Sigmoid colon (tissue), 4 donors: ENCODE measurements around the gene VPS26C.

Experiments used
- EP300 ChIP-seq, 4 donors: sonication (generic); formaldehyde crosslinking; IDR thresholded peaks; one replicate each; pipeline ENCODE4 v1.6.1; 2017; ENCODE audit warnings: antibody characterized with exemption in 4 of 4
- POLR2A ChIP-seq, 2 donors: fragments of 450-650 bp; IDR thresholded peaks; one replicate each; pipeline ENCODE4 v1.6.1; 2016; ENCODE audit warnings: antibody characterized with exemption in 2 of 2, mild to moderate bottlenecking in 2 of 2, moderate library complexity in 2 of 2
- POLR2AphosphoS5 ChIP-seq, 4 donors: sonication (generic); formaldehyde crosslinking; IDR thresholded peaks; one replicate each; pipeline ENCODE4 v1.6.1; 2017; ENCODE audit warnings: antibody characterized with exemption in 4 of 4
- TF ChIP-seq, protein P1 (sequence below), 4 experiments: fragments of 450-650 bp in 3 of 4; fragments of 200-600 bp in 1 of 4; IDR thresholded peaks; one replicate each; pipeline ENCODE4 v1.5.1; 2016 to 2019; ENCODE audit warnings: antibody characterized with exemption in 4 of 4, mild to moderate bottlenecking in 3 of 4, moderate library complexity in 2 of 4

- TF ChIP-seq, protein P1, sequence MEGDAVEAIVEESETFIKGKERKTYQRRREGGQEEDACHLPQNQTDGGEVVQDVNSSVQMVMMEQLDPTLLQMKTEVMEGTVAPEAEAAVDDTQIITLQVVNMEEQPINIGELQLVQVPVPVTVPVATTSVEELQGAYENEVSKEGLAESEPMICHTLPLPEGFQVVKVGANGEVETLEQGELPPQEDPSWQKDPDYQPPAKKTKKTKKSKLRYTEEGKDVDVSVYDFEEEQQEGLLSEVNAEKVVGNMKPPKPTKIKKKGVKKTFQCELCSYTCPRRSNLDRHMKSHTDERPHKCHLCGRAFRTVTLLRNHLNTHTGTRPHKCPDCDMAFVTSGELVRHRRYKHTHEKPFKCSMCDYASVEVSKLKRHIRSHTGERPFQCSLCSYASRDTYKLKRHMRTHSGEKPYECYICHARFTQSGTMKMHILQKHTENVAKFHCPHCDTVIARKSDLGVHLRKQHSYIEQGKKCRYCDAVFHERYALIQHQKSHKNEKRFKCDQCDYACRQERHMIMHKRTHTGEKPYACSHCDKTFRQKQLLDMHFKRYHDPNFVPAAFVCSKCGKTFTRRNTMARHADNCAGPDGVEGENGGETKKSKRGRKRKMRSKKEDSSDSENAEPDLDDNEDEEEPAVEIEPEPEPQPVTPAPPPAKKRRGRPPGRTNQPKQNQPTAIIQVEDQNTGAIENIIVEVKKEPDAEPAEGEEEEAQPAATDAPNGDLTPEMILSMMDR (IDR thresholded peaks at IDR 0.05) = no peak
- TF ChIP-seq POLR2A (IDR thresholded peaks at IDR 0.05) (no peak), EP300 (IDR thresholded peaks at IDR 0.05) (no peak), POLR2AphosphoS5 (IDR thresholded peaks at IDR 0.05) (no peak)
Observed at GRCh38 chr21:37176716-37177115, 90.4 kb downstream of the VPS26C start.
